Measurements from ENCODE around the gene ATP9B.

ATP9B gene

DNA sequence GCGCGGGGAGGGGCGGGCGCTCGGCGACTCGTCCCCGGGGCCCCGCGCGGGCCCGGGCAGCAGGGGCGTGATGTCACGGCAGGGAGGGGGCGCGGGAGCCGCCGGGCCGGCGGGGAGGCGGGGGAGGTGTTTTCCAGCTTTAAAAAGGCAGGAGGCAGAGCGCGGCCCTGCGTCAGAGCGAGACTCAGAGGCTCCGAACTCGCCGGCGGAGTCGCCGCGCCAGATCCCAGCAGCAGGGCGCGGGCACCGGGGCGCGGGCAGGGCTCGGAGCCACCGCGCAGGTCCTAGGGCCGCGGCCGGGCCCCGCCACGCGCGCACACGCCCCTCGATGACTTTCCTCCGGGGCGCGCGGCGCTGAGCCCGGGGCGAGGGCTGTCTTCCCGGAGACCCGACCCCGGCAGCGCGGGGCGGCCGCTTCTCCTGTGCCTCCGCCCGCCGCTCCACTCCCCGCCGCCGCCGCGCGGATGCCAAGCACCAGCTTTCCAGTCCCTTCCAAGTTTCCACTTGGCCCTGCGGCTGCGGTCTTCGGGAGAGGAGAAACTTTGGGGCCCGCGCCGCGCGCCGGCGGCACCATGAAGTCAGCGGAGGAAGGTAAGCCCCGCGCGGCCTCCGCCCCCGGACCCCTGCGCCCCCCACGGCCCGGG is 326.7 kb downstream of the ATP9B start, which contains the start of gene NFATC1:
NFATC1 (plus strand) TSS at position 170 of the 644 bp plus-strand sequence; CDS start at position 465, 295 bp downstream.
- peak in 14 of 56 donors; percentile 21 to 64 (median 36) for DNase-seq

DNA sequence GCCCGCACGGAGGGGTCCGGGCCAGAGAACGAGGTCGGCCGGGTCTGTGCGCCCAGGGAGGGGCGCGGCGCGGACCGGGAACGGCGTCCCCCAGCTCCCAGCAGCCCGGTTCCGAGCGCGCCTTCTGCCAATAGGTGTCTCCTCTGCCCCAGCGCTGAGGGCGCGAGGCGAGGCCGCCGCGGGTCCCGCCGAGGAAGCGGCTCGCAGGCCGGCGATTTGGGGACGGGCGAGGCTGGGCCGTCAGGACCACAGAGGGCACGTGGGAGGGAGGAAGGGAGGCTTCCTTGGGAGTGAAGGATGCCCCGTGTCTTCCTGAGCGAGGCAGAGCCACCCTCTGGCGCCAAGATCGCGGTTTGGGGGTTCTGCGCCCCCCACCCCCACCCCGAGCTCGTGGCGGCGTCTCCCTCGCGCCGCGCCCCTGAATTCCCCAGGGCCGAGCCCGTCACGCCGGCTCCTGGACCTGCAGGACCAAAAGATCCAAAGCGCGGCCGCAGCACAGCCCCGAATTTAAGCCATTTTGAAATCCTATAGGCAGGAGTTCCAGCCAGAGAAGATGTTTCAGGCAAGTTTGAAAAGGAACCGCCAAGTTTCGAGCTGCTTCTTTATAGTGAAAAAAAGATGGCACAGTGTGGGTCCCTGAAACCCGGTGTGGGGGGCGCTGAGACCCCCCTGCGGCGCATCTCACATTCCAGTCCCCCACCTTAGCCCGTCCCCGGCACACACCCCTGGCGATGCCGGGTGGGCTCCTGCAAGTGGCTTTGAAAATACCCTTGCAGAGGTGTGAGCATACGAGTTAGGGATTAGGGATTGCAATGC is 327.4 kb downstream of the ATP9B start:
- peak in 7 of 56 donors; percentile 15 to 53 (median 37) for DNase-seq

DNA sequence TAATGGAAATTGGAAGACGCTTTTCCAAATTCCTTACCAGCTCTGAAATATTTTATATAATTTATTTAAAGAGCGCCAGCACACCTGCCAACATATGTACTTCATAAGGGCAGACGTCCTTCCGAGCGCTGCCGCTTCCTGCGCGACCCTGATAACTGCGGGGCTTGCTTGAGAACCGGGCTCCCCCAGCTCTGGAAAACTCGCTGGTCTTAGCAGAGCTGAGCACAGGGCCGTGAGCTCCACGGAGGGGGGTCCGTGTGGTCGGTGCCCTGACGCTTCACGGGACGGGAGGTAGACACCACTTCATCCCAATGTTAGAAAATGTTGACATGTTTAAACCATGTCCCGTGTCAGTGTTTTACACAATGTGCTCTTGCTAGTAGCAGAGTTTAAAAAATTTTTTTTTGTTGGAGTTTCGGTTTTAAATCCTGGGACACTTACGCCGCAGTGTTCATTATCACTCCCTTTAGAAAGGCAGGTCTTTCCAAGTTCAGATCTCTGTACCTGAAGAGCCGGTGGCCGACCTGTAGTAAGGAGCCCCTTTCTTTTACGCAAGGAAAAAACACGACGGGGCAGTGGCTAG is 328.1 kb downstream of the ATP9B start:
- no peak for DNase-seq

DNA sequence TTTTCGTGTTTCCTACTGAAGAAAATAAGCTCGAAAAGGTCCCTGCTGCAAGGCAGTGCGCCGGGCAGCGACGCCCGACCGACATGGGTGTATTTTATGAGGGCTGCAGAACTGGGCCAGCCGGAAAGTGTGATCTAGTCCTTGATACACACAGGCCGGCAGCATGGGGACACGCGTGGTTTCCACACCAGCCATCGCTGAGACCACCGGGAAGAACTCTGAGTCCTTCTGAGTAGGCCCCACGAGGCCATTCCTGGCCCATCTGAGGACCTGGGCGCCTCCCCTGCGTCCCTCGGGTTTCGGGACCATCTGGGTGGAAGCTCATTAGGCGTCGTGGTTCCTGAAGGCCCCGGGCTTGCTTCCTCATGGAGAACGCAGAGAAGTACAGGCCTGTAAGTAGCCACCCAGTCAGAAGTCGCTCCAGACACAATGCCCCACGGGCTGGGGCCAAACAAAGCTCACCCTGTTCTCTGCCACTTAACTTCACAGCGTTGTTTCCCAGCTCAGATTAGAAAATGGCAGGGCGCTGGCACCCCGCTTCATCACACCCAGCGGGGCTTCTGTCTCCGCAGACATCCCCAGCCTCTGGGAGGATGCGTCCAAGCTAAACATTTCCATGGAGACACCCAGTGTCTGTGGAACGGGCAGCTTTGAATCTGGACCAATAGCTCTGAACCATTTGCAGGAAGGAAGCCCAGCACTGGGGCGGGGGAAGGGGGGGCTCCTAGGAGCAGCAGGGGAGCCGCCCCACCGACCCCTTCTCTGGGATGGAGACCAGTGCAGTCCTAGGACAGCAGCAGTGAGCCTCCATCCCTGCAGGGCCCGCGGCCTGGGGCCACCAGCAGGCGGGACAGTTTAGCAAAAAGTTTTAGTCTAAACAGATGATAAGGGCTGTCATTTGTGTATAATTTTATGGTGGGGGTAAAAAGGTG is 328.9 kb downstream of the ATP9B start:
- DNase-seq: peak in 4 of 56 donors; percentile 16 to 32 (median 20)

DNA sequence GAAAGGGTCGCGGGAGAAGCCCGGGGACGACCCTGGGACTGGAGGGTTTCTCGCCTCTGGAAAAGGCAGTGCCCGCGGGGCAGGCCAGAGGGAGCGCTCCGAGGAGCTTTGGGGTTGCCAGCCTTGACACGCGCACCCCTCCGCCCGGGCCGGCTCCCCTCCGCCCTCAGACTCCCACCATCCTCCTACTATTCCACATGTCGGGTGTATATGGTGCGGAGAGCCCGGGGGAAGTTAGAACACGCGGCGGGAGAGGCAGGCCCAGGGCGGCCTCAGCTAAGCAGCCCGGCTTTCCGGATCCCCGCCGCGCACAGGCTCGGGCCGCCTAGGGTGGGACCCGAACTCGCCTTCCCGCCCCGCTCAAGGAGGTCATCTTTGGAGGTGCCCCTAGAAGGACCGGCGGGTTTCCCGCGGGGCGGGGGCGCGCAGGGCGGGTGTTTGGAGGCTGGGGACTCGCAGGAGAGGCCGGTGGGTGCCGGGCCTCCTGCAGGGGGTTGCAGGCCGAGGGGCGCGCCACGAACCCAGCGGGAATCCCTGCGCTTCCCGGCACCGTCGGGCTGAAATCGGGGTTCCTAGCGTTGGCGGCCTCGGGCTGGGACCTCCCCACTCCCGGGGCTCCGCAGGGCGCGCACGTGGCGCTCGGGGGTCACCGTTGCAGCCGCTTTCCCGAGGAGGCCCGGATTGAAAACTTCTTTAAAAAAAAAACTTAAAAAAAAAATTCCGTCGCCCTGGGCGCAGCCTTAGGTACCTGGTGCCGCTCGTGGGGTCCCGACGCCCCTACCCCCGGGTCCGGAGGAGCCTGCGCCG is 330.3 kb downstream of the ATP9B start:
- no peak for DNase-seq

DNA sequence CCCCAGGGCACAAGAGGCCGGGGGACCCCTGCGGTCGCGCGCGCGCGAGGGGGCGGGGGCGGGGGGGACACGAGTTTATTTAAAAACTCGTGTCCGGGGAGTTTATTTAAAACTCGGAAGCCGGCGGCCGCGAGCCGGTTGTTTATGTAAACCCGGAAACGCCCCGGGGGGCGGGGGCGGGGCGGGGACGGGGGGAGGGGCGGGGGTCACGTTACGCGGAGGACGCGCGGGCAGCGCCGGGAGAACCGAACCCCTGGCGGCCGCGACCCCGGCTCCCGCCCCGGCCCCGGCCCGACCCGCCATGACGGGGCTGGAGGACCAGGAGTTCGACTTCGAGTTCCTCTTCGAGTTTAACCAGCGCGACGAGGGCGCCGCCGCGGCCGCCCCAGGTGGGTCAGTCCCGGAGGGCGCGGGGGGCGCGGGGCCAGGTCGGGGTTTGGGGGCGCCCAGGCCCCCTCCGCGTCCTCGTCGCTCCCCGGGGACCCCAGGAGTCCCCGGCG is 330.9 kb downstream of the ATP9B start:
- peak in 4 of 56 donors; percentile 19 to 47 (median 31) for DNase-seq

DNA sequence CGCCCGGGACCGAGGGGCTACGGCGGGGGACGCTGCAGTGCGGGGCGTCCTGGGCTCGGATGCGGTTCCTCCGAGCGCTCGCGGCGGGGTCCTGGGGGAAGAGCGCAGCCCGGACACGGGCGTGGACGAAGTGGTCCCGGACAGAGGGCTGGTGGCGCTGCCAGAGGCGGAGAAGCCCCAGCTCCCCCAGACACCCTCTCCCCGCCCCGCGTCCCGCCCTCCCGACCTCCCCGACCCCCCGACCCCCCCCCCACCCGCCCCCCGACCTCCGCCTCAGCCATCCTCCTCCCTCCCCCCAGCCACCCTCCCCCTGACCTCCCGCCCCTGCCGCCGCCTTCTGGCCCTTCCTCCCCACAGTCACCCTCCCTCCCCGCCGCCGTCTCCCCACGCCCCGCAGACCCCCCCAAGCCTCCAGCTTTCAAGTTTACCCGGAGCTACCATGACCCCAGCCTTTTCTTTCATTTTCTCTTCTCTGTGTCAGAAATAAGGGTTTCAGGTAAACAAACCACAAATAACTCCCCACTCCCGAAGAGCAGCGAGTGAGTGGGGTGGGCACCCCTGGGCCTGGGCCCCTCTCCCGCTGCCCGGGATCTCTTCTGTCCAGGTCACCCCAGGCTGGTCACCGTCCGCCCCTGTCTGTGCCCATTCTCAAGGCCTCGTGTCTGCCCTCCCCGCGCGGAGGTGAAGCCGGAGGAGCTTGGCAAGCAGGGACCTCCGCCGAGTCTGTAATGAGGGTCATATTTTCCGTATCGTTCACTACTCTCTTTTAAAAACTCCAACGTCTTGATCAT is 331.6 kb downstream of the ATP9B start:
- no peak for DNase-seq

DNA sequence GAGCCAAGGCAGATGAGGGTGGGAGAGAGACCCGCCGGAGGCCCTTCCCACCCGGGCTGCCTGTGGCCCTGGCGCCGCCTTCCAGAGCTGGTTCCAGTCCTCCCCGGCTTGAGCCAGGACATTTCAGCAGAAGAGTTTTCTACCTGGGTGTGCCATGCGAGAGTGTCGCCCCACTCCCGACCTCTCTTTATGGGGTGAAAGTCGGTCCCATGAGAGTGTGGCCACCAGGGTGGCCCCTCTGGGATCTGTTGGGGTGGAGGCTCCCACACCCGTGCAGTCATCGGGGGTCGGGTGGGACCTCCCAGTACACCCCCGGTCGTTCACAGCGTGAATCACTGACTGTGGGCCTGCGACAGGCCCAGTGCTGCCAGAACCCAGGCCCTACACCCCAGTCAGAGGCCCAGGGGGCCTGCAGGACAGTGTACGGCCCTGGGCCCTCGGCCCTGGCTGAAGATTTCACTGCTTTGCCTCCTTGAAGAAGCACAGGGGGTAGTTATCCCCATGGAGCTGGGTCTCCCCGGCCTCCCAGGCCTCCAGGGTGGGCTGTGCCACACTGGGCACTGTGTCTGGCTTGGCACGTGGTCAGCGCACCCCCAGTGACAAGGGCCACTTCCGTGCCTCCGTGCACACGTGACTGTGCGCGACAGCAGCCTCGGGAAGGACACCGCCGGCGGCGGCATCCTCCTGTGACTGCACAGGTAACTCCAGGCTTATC is 332.5 kb downstream of the ATP9B start:
- DNase-seq: no peak

DNA sequence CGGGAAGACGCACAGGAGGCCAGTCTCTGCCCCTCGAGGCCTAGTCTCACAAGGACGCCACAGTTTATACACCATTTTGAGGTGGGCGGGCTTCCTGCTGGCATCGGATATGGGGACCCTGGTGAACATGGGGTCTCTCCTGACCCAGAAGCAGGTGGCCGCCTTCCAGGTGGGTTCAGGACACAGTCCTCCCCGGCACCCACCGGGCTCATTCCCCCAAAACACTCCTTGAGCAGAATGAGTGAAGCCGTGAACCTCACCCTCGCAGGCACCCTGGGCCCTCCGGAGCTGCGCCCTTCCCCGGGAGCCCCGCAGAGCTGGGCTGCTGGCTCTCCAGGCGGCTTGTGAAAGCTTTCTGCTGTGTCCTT is 333.0 kb downstream of the ATP9B start:
- DNase-seq: no peak

DNA sequence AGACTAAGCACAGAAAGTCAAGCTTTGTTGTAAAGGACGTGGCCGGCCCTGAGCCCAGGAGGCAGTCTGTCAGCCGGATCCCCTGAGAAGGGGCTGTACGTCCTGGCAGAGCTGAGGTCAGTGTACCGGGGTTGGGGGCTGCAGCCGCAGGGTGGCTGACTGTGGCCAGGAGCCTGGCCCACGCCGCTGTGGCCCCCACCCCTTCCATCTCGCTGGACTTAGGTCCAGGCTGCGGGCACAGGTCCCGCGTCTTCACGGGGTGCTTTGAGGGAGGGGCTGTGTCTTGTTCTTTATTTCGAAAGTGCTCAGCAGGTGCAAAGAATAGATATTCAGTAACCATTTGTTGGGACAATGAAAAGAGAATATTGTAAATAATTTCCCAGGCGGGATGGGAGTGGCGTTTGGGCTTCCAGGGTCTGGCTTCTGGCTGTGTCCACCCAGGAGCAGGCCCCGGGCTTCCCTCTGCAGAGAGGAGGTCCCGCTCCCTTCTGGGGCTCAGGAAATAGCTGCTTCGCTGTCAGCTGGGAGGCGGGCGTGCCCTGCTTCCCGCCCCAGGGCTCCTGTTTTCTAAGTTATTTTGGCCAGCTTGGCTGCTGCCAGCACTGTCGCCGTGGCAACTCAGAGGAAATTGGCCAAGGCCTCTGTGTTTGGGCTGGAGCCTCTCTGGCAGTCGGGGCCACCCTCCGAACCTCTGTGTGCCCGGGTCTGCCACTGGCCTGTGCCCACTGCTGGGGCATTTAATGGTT is 334.0 kb downstream of the ATP9B start:
- peak in 46 of 56 donors; percentile 23 to 80 (median 52) for DNase-seq

DNA sequence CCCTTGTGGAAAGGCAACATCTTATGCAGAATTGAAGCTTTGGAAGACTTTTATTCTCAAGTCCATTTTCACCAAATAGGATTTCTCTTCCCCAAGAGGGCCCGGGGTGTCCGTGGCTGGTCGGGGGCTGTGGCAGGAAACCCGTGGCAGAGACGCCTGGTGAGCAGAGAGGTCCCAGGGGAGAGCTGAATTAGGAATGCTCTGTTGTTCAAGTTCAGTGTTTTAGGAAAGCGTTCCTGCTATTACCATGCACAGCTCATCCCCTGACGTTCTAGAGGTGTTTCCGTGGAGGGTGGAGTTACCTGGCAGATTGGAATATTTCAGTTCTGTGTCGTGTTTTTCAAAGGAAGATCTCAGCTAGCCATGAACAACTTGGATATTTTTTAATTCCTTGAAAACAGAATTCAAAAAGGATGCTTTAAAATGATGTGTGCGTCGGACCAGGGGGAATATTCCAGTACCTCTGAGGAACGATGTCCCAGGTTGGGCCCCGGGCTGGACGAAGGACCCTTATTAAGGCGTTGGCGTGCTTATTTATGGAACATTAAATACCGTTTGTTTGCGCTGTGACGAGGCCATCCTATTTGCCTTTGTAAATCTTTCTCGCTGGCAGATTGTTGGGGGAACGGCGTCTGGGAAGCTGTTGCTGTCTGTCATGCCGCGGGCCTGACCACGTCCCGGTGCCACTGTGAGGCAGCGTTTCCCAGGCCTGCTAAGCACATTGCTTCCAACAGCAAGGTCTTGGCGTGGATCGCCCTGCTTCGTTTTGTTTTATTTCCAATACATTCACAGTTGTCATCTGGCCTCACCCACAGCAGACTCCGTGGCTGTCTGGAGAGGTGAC is 334.8 kb downstream of the ATP9B start:
- DNase-seq: no peak

DNA sequence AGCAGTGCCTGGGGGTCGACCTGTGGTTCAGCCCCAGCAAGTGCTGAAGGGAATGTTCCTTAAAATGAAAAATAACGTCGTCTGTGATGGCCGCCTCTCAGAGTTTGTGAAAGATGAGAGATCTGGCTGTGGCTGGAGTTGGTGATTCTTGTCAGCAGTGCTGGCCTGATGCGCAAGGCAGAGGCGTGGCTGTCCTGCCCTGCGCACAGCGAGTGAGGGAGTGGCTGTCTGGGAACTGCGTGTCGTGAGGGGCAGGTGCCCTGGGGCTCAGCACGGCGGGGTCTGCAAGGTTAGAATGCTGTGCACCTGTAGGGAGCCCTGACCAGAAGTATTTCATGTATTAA is 335.3 kb downstream of the ATP9B start:
- DNase-seq: no peak

DNA sequence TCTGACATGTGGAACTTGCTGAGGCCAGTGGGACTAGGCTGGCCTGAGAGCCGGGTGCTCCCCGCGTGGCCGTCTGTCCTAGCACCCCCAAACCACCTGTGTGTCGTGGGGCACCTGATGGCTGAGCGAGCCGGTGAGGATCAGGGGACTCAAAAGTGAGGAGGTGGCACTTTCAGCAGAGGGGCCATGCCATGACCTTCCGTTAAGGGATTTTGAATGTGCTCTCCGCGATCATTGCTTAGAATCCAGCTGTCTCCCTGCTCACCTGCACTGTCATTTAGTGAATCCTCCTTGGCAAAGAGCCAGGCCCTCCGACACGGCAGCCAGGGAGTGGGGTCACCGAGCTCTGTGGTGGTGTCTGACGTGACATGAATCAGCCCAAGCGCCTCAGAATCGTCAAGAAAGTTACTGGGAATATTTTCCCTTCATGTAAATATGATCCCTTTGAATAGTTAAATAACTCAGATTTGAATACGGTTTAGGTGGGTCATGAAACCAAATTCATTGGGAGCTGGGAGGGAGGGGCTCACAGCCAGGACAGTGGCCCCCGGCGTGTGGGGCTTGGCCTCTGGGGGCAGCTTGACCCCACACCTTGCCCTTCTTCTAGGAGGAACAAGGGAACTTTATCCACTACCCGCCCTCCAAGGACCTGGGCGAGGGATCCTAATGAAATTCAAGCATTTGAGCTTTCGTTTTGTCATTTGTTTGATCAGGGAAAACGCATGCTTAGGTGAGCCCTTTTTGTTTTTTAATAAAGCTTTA is 336.0 kb downstream of the ATP9B start:
- DNase-seq: no peak

DNA sequence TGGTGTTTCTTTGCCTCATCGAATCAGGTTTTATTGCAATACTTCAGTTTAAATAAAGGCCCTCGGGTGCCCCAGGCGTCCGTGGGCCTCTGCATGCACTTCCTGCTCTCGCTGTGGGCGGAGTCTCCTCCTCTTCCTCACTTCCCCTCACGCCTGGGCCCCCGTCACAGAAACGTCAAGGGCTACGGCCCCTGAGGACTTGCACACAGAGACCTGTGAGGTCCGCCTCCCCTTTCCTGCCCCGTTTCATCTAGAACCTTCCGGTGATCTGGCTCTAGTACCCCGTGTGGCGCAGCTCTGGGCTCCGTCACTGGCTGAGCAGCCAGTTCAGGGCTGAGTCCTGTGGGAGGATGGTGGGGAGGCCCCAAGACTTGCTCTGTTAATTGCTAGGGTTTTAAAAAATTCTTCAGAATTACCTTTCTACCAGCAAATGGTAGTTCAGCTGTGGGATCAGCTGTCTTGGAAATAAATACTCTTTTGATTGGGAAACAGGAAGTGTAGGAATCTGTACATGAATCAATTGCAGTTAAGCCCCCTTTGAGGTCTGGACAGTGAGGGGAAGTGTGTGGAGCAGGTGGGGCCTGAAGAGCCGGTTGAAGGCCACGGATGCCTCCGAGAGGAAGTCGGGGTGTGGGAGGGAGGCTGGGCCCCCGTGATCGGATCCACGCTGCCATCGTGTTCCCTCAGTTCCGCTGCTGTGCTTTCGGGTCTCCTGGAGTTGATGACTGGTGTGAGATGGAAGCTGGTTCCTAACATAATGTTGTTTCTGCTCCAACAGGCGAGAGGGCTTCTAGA is 336.8 kb downstream of the ATP9B start:
- peak in 12 of 56 donors; percentile 3 to 51 (median 21) for DNase-seq

DNA sequence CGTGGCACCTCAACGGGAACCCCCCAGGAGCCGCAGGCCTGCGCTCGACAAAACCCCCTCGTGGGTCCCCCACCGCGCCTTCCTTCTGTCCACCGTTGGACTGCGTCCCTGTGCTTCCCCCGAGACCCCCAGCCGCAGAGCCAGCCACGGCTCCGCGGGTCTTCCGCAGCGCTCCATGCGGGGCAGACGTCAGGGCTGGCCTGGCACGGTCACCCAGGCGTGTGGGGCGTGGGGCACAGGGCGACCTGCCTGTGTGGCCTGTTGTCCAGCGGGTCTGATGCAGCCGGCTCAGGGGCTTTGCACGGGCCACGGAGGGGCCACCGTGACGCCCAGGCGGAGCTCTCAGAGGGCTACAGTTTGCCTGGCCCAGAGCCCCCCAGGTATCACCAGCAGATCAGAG is 337.5 kb downstream of the ATP9B start:
- DNase-seq: no peak

Data from amygdala (tissue), 56 donors.